Endothelial cell of umbilical vein (primary cell): ENCODE results near the gene KCTD19. TPM values are rescaled to one million over a fixed set of nuclear protein-coding genes. Genes with fewer than 3 reads are reported as not detected.

Source experiments
- BruUV-seq: library from RNA; stranded (reverse); fragments of 400-500 nt; replicated peaks from 2 replicates; lab custom pipeline; 2021; lab: Mats Ljungman, UMichigan
- CTCF ChIA-PET: fragments of 300-600, 350-600 bp; sonication (Branson Sonifier 250); formaldehyde crosslinking; loops from one replicate; lab custom pipeline; 2021; ENCODE audit warnings: antibody characterized with exemption, inconsistent platforms; lab: Charles Lee
- POLR2A ChIA-PET: fragments of 300-600, 350-600 bp; sonication (Branson Sonifier 250); formaldehyde crosslinking; loops from one replicate; lab custom pipeline; 2021; ENCODE audit warnings: antibody characterized with exemption, inconsistent platforms; lab: Charles Lee
- DNase-seq: peaks from one replicate; pipeline ENCODE4 v3.0.0-alpha.2; 2011; ENCODE audit warnings: low read depth, low spot score
- FAIRE-seq: peaks from 2 replicates; lab custom pipeline; 2011; peaks lifted over from hg19 to GRCh38; lab: Jason Lieb, UNC
- H2AFZ ChIP-seq: 2 replicates; pipeline ENCODE4 v1.6.0; 2012; ENCODE audit warnings: low read depth, low read length, control low read depth, inconsistent platforms
- H3K27ac ChIP-seq: 2 replicates; pipeline ENCODE4 v1.5.1; 2011; ENCODE audit warnings: low read depth, mild to moderate bottlenecking, control low read depth, low read length, moderate library complexity; ENCODE audit not compliant: insufficient read depth
- H3K27me3 ChIP-seq, 2 experiments: 2 replicates each; pipeline versions ENCODE4 v1.6.0 to v1.6.1; 2011; ENCODE audit warnings: low read length in 2 of 2, mixed read lengths in 1 of 2; ENCODE audit not compliant: control insufficient read depth in 2 of 2, insufficient read depth in 2 of 2
- H3K36me3 ChIP-seq, 2 experiments: 2 replicates in 1 of 2; 3 replicates in 1 of 2; pipeline ENCODE4 v1.5.1; 2011; ENCODE audit warnings: low read length in 2 of 2, mild to moderate bottlenecking in 1 of 2, moderate library complexity in 1 of 2; ENCODE audit not compliant: control insufficient read depth in 2 of 2, insufficient read depth in 2 of 2; ENCODE audit errors: extremely low read depth in 1 of 2
- H3K4me1 ChIP-seq: 3 replicates; pipeline ENCODE4 v1.5.1; 2011; ENCODE audit warnings: mild to moderate bottlenecking, low read length; ENCODE audit not compliant: control insufficient read depth, insufficient read depth; ENCODE audit errors: extremely low read depth
- H3K4me2 ChIP-seq: 2 replicates; pipeline ENCODE4 v1.6.1; 2011; ENCODE audit warnings: low read length, control low read depth, mixed read lengths; ENCODE audit not compliant: insufficient read depth
- H3K4me3 ChIP-seq, 3 experiments: fragments of 200-600 bp in 1 of 3; sonication (generic), shearing (Covaris generic) in 1 of 3; replicated peaks in 1 of 3; 2 replicates each; pipeline ENCODE4 v1.5.1; 2011 to 2016; ENCODE audit warnings: control low read depth in 3 of 3, low read length in 3 of 3, mild to moderate bottlenecking in 2 of 3, inconsistent platforms in 1 of 3, low read depth in 1 of 3, moderate library complexity in 1 of 3; ENCODE audit not compliant: insufficient read depth in 1 of 3
- H3K79me2 ChIP-seq: 2 replicates; pipeline ENCODE4 v1.6.0; 2012; ENCODE audit warnings: low read length, inconsistent platforms; ENCODE audit not compliant: control insufficient read depth, insufficient read depth
- H3K9ac ChIP-seq: replicated peaks from 2 replicates; pipeline ENCODE3; 2011; ENCODE audit warnings: low read length, control low read depth; ENCODE audit not compliant: insufficient read depth; ENCODE audit errors: extremely low read depth
- H3K9me1 ChIP-seq: replicated peaks from 3 replicates; pipeline ENCODE4 v1.6.0; 2011; ENCODE audit warnings: mild to moderate bottlenecking, low read length; ENCODE audit not compliant: control insufficient read depth, insufficient read depth; ENCODE audit errors: extremely low read depth
- H3K9me3 ChIP-seq: replicated peaks from 2 replicates; pipeline ENCODE4 v1.5.1; 2012; ENCODE audit warnings: low read length, inconsistent platforms; ENCODE audit not compliant: control insufficient read depth, insufficient read depth
- H4K20me1 ChIP-seq: replicated peaks from 2 replicates; pipeline ENCODE3; 2011; ENCODE audit warnings: mild to moderate bottlenecking, low read length; ENCODE audit not compliant: control insufficient read depth, insufficient read depth; ENCODE audit errors: extremely low read depth
- EZH2 ChIP-seq: IDR thresholded peaks from 2 replicates; pipeline ENCODE4 v1.6.1; 2012; ENCODE audit warnings: borderline replicate concordance, low read depth, mild to moderate bottlenecking, moderate library complexity, low read length, inconsistent platforms; ENCODE audit not compliant: severe bottlenecking
- FOS ChIP-seq: IDR thresholded peaks from 2 replicates; pipeline ENCODE4 v1.6.1; 2011; ENCODE audit warnings: mild to moderate bottlenecking, low read length, moderate library complexity, borderline replicate concordance; ENCODE audit not compliant: insufficient read depth
- GATA2 ChIP-seq: IDR thresholded peaks from 2 replicates; pipeline ENCODE4 v1.7.0; 2011; ENCODE audit warnings: low read depth, mild to moderate bottlenecking, moderate library complexity, mixed read lengths, low read length; ENCODE audit not compliant: insufficient read length, insufficient read depth
- JUN ChIP-seq: IDR thresholded peaks from 2 replicates; pipeline ENCODE4 v1.6.1; 2011; ENCODE audit warnings: borderline replicate concordance, low read depth; ENCODE audit not compliant: insufficient read length, insufficient read depth
- MYC ChIP-seq: IDR thresholded peaks from one replicate; pipeline ENCODE4 v1.6.1; 2011; ENCODE audit warnings: mild to moderate bottlenecking, low read depth, low read length
- POLR2A ChIP-seq: IDR thresholded peaks from 2 replicates; pipeline ENCODE4 v1.6.1; 2012; ENCODE audit warnings: low read depth, mild to moderate bottlenecking, control low read depth, low read length
- POLR2AphosphoS5 ChIP-seq: IDR thresholded peaks from 2 replicates; pipeline ENCODE4 v1.6.1; 2012; ENCODE audit warnings: low read depth, mild to moderate bottlenecking, control low read depth, low read length, moderate library complexity; ENCODE audit not compliant: insufficient read depth
- dilution Hi-C: fragments of 300-500 bp; cut with MboI; formaldehyde crosslinking; loops from one replicate; pipeline ENCODE4 v1.15.0; 2019; ENCODE audit warnings: low sequenced_read_pairs; ENCODE audit not compliant: extremely low pct_ligation_motif_present
- intact Hi-C: fragments of 100-400 bp; cut with micrococcal nuclease; formaldehyde crosslinking; loops from one replicate; pipeline ENCODE4 v1.10.0; 2022
- polyA plus RNA-seq, 4 experiments: library from polyadenylated mRNA; depleted of rRNA in 3 of 4; stranded (reverse) in 3 of 4; unstranded in 1 of 4; fragments of >200 nt; gene quantifications; 2 replicates each; pipeline versions ENCODE4 v1.2.1 to v1.2.3, GENCODE V29; 2011 to 2012; ENCODE audit warnings: missing spikeins in 1 of 4
- total RNA-seq: library from RNA; stranded (reverse); gene quantifications from 2 replicates; pipeline ENCODE4 v1.2.3, GENCODE V29; 2021
- TF ChIP-seq, protein P1 (sequence below): IDR thresholded peaks from 2 replicates; pipeline ENCODE4 v1.6.1; 2011; ENCODE audit not compliant: insufficient read depth, insufficient read length
- TF ChIP-seq, protein P2 (sequence below), 2 donors: IDR thresholded peaks; 1 replicate in 1 of 2; 2 replicates in 1 of 2; pipeline ENCODE4 v1.5.1; 2011; ENCODE audit warnings: low read length in 2 of 2, mild to moderate bottlenecking in 2 of 2, moderate library complexity in 2 of 2, control low read depth in 1 of 2, inconsistent platforms in 1 of 2, low read depth in 1 of 2; ENCODE audit not compliant: insufficient read depth in 1 of 2; ENCODE audit errors: extremely low read depth in 1 of 2

Gene KCTD19
- total and polyA plus RNA-seq, 2 donors (not counting 3 experiments of a cell fraction or from before 2014, with no cell fraction given): 0.21 to 0.44 TPM

DNA sequence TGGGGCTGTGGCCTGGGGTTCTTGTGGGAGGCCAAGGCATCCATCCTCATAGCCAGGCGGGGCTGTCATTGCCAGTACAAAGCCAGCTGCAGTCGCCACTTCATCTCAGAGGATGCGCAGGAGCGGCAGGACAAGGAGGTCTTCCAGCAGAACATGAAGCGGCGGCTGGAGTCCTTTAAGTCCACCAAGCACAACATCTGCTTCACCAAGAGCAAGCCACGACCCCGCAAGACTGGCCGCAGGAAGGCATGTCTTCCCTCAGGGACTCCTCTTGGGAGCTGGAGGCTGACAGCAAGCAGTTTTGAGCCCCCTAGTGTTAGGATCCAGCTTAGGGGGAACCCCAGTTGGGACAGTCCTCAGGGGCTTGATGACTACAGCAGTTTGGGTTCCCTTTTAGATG is 62.3 kb downstream of the KCTD19 start:
- no peaks in the 10 kb centered on the region for H4K20me1 ChIP-seq
- H3K9me3 ChIP-seq: no peaks in the 10 kb centered on the region
- H3K27me3 ChIP-seq: no peaks in the 10 kb centered on the region
- peaks cover 16% of the 10 kb centered on the region for H3K4me1 ChIP-seq
- no peaks in the 10 kb centered on the region for H3K79me2 ChIP-seq
- H3K4me3 ChIP-seq: no peak overlapping the region
- no peak for TF ChIP-seq JUN
- TF ChIP-seq, protein P1, sequence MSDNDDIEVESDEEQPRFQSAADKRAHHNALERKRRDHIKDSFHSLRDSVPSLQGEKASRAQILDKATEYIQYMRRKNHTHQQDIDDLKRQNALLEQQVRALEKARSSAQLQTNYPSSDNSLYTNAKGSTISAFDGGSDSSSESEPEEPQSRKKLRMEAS: no peak
- TF ChIP-seq FOS: no peak
- TF ChIP-seq, protein P2, sequence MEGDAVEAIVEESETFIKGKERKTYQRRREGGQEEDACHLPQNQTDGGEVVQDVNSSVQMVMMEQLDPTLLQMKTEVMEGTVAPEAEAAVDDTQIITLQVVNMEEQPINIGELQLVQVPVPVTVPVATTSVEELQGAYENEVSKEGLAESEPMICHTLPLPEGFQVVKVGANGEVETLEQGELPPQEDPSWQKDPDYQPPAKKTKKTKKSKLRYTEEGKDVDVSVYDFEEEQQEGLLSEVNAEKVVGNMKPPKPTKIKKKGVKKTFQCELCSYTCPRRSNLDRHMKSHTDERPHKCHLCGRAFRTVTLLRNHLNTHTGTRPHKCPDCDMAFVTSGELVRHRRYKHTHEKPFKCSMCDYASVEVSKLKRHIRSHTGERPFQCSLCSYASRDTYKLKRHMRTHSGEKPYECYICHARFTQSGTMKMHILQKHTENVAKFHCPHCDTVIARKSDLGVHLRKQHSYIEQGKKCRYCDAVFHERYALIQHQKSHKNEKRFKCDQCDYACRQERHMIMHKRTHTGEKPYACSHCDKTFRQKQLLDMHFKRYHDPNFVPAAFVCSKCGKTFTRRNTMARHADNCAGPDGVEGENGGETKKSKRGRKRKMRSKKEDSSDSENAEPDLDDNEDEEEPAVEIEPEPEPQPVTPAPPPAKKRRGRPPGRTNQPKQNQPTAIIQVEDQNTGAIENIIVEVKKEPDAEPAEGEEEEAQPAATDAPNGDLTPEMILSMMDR (IDR thresholded peaks at IDR 0.05; ENCODE audit: extremely low read depth in 1 of 2, insufficient read depth in 1 of 2, low read depth in 1 of 2, low read length in 2 of 2): peak in 1 of 2 donors; percentile 27
- H3K9me1 ChIP-seq: no peaks in the 10 kb centered on the region
- BruUV-seq: no TSS peak
- no peak overlapping the region for H3K4me2 ChIP-seq
- no peak for FAIRE-seq
- no peaks in the 10 kb centered on the region for H3K36me3 ChIP-seq
- CTCF ChIA-PET: interaction anchor here (1.0 to 2.6 kb wide), 6 partner anchors 14 to 164 kb away, joined by 3 to 10 read pairs (median 4); no protein-coding TSS in a partner anchor
- intact Hi-C loops: no loop called here
- H3K27ac ChIP-seq: no peak overlapping the region
- no peak overlapping the region for H3K9ac ChIP-seq
- dilution Hi-C loops: no loop called here
- DNase-seq: no peak
- POLR2A ChIA-PET: no interaction called here
- H2AFZ ChIP-seq: no peak overlapping the region

DNA sequence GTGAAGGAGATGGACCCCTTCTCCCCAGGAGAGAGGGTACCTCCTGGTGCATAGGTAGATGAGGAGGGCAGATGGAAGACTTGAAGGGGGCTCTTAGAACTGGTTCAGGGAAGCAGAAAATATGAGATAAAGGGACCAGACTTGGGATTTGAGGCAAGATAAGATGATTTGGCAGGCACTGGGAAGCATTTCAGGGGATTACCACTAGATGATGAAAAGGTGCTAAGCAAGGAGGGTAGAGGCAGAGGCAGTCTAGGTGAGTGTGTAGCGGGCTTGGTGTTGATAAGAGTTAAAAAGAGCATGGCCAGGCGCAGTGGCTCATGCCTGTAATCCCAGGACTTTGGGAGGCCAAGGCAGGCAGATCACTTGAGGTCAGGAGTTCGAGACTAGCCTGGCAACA is 63.3 kb downstream of the KCTD19 start:
- intact Hi-C loops (no loop called here), dilution Hi-C loops (no loop called here)
- no peak for DNase-seq
- ChIA-PET CTCF (interaction anchor here (0.9 to 1.3 kb wide), 2 partner anchors 19 to 136 kb away, joined by 4 read pairs; no protein-coding TSS in a partner anchor), POLR2A (no interaction called here)
- Histone ChIP-seq H3K79me2 (no peaks in the 10 kb centered on the region), H3K27ac (no peak overlapping the region), H3K4me3 (no peak overlapping the region), H2AFZ (no peak overlapping the region), H3K4me2 (no peak overlapping the region), H3K9me3 (no peaks in the 10 kb centered on the region), H4K20me1 (no peaks in the 10 kb centered on the region), H3K27me3 (no peaks in the 10 kb centered on the region), H3K9me1 (no peaks in the 10 kb centered on the region), H3K9ac (no peak overlapping the region), H3K36me3 (no peaks in the 10 kb centered on the region), H3K4me1 (peaks cover 8% of the 10 kb centered on the region)
- no TSS peak for BruUV-seq
- FAIRE-seq: no peak
- TF ChIP-seq, protein P2 (IDR thresholded peaks at IDR 0.05; ENCODE audit: extremely low read depth in 1 of 2, insufficient read depth in 1 of 2, low read depth in 1 of 2, low read length in 2 of 2): no peak
- TF ChIP-seq POLR2A (no peak), GATA2 (no peak), MYC (no peak), JUN (no peak), FOS (no peak), POLR2AphosphoS5 (no peak), EZH2 (no peak)
- TF ChIP-seq, protein P1: no peak
